Measurements from ENCODE around the gene COL13A1.
A peak's percentile ranks its signal among the peaks of the same experiment; 100 is the strongest.

COL13A1 gene

GRCh38 chr10:69913606-69914382, 112.1 kb downstream of the COL13A1 start:
- H3K9me3 ChIP-seq (ENCODE audit: control insufficient read depth, low read length): no peaks in the 10 kb centered on the region
- H2AFZ ChIP-seq: no peak overlapping the region
- H3K4me2 ChIP-seq (ENCODE audit: low read length): no peak overlapping the region
- TF ChIP-seq CTCF (IDR thresholded peaks at IDR 0.05): no peak
- H3K4me1 ChIP-seq: no peaks in the 10 kb centered on the region
- no peak overlapping the region for H3K4me3 ChIP-seq (ENCODE audit: low read depth, low read length)
- no peaks in the 10 kb centered on the region for H3K27me3 ChIP-seq (ENCODE audit: control insufficient read depth, insufficient read depth, low read length)
- no peaks in the 10 kb centered on the region for H3K79me2 ChIP-seq
- no peak overlapping the region for H3K9ac ChIP-seq
- no peak overlapping the region for H3K27ac ChIP-seq
- no peaks in the 10 kb centered on the region for H3K36me3 ChIP-seq (ENCODE audit: control insufficient read depth, insufficient read depth, low read length)

- H3K4me1 ChIP-seq: no peaks in the 10 kb centered on the region
- H3K9ac ChIP-seq: no peak overlapping the region
- no peak overlapping the region for H2AFZ ChIP-seq
- no peaks in the 10 kb centered on the region for H3K27me3 ChIP-seq (ENCODE audit: control insufficient read depth, insufficient read depth, low read length)
- H3K4me2 ChIP-seq (ENCODE audit: low read length): no peak overlapping the region
- no peaks in the 10 kb centered on the region for H3K36me3 ChIP-seq (ENCODE audit: control insufficient read depth, insufficient read depth, low read length)
- H3K27ac ChIP-seq: no peak overlapping the region
- H3K4me3 ChIP-seq (ENCODE audit: low read depth, low read length): no peak overlapping the region
- H3K79me2 ChIP-seq: no peaks in the 10 kb centered on the region
- peak; percentile 95 for TF ChIP-seq CTCF (IDR thresholded peaks at IDR 0.05)
- H3K9me3 ChIP-seq (ENCODE audit: control insufficient read depth, low read length): no peaks in the 10 kb centered on the region
Measured at GRCh38 chr10:69914398-69915214, 112.9 kb downstream of the COL13A1 start.

GRCh38 chr10:69915215-69915560, 113.5 kb downstream of the COL13A1 start:
- H2AFZ ChIP-seq: no peak overlapping the region
- H3K27ac ChIP-seq: no peak overlapping the region
- no peaks in the 10 kb centered on the region for H3K27me3 ChIP-seq (ENCODE audit: control insufficient read depth, insufficient read depth, low read length)
- no peaks in the 10 kb centered on the region for H3K36me3 ChIP-seq (ENCODE audit: control insufficient read depth, insufficient read depth, low read length)
- H3K4me3 ChIP-seq (ENCODE audit: low read depth, low read length): no peak overlapping the region
- no peaks in the 10 kb centered on the region for H3K79me2 ChIP-seq
- H3K9ac ChIP-seq: no peak overlapping the region
- H3K4me1 ChIP-seq: no peaks in the 10 kb centered on the region
- H3K4me2 ChIP-seq (ENCODE audit: low read length): no peak overlapping the region
- no peak for TF ChIP-seq CTCF (IDR thresholded peaks at IDR 0.05)
- no peaks in the 10 kb centered on the region for H3K9me3 ChIP-seq (ENCODE audit: control insufficient read depth, low read length)

- Histone ChIP-seq H3K27me3 (ENCODE audit: control insufficient read depth, insufficient read depth, low read length) (no peaks in the 10 kb centered on the region), H3K36me3 (ENCODE audit: control insufficient read depth, insufficient read depth, low read length) (no peaks in the 10 kb centered on the region), H2AFZ (no peak overlapping the region), H3K4me2 (ENCODE audit: low read length) (no peak overlapping the region), H3K79me2 (no peaks in the 10 kb centered on the region), H3K4me3 (ENCODE audit: low read depth, low read length) (no peak overlapping the region), H3K27ac (no peak overlapping the region), H3K9me3 (ENCODE audit: control insufficient read depth, low read length) (no peaks in the 10 kb centered on the region), H3K4me1 (no peaks in the 10 kb centered on the region), H3K9ac (no peak overlapping the region)
- no peak for TF ChIP-seq CTCF (IDR thresholded peaks at IDR 0.05)
Measured at GRCh38 chr10:69916118-69916517, 114.4 kb downstream of the COL13A1 start.
